Upper lobe of left lung (tissue), 6 donors: ENCODE measurements around the gene FGF14. TPM values are rescaled to one million over a fixed set of nuclear protein-coding genes. Genes with fewer than 3 reads are reported as not detected.

ENCODE experiments used
- ATAC-seq, 2 donors: fragments of 200-7000 bp; cut with Tn5 transposase; one replicate each; pipeline ENCODE4 v1.9.1; 2022; ENCODE audit warnings: mild to moderate bottlenecking in 2 of 2, moderate library complexity in 2 of 2; ENCODE audit not compliant: low FRiP score in 2 of 2
- DNase-seq, 2 donors: peaks; one replicate each; pipeline ENCODE4 v3.0.0-alpha.2; 2019 to 2020
- H3K27ac ChIP-seq, 4 donors: fragments of 200-600 bp; sonication (generic); one replicate each; pipeline ENCODE4 v1.5.1; 2016 to 2019
- H3K27me3 ChIP-seq, 4 donors: fragments of 200-600 bp; sonication (generic); one replicate each; pipeline ENCODE4 v1.5.1; 2017 to 2019
- H3K36me3 ChIP-seq, 4 donors: fragments of 200-600 bp; sonication (generic); one replicate each; pipeline ENCODE4 v1.5.1; 2016 to 2019
- H3K4me1 ChIP-seq, 4 donors: fragments of 200-600 bp; sonication (generic); one replicate each; pipeline ENCODE4 v1.5.1; 2018 to 2019
- H3K4me3 ChIP-seq, 4 donors: fragments of 200-600 bp; sonication (generic); one replicate each; pipeline ENCODE4 v1.5.1; 2017 to 2019; ENCODE audit warnings: mild to moderate bottlenecking in 2 of 4, moderate library complexity in 1 of 4
- H3K9me3 ChIP-seq, 4 donors: fragments of 200-600 bp; sonication (generic); one replicate each; pipeline ENCODE4 v1.5.1; 2018 to 2019
- EP300 ChIP-seq, 4 donors: sonication (generic); formaldehyde crosslinking; IDR thresholded peaks; one replicate each; pipeline ENCODE4 v1.5.1; 2017; ENCODE audit warnings: antibody characterized with exemption in 4 of 4, control low read depth in 2 of 4
- POLR2A ChIP-seq, 4 donors: fragments of 450-650 bp; IDR thresholded peaks; one replicate each; pipeline ENCODE4 v1.5.1; 2016 to 2017; ENCODE audit warnings: antibody characterized with exemption in 4 of 4, mild to moderate bottlenecking in 2 of 4
- POLR2AphosphoS5 ChIP-seq, 2 donors: sonication (generic); formaldehyde crosslinking; IDR thresholded peaks; one replicate each; pipeline ENCODE4 v1.5.1; 2017; ENCODE audit warnings: antibody characterized with exemption in 2 of 2
- WGBS, 2 donors: methylation state at CpG; one replicate each; pipeline ENCODE4 v1.1.5; 2017 to 2018; 5-methylcytosine and 5-hydroxymethylcytosine counted together
- total RNA-seq, 6 donors: library from RNA; depleted of rRNA in 4 of 6; stranded (reverse); fragments of >200 nt in 4 of 6; gene quantifications; one replicate each; pipeline versions ENCODE4 v1.1.0 to v1.2.1, GENCODE V29; 2016 to 2021
- TF ChIP-seq, protein P1 (sequence below), 6 experiments: fragments of 450-650 bp in 4 of 6; fragments of 200-600 bp in 2 of 6; sonication (generic) in 2 of 6; IDR thresholded peaks; one replicate each; pipeline ENCODE4 v1.5.1; 2016 to 2019; ENCODE audit warnings: antibody characterized with exemption in 6 of 6
- donor health status: DM: no; HTN: no; CAD: no; lungs with moderate emphysema.
- donor health status: DM: no; HTN: yes; CAD: no; lungs with severe emphysema.

Gene FGF14
- total RNA-seq, 6 donors from 2014 or later = 0.80 to 8.4 (median 4.1) TPM

DNA sequence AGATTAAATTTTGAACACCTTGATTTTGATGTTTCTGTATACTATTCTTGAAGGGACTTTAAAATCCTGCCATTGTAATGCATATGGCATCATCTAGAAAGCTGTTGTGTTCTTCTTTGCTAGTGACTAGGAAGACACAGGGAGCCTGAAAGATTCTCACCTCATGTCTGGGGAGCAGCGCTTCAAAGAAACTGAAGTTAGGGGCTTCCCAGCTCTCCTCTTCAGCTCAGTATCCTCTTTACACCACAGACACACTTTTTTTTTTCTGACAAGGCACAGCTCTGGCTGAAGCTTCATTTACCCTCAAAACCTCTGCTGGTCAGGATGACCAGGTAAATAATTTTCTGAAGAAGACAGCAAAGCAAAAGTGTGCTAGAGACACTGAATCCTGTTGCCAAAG is 693.7 kb downstream of the FGF14 start:
- no peak for DNase-seq
- WGBS, 2 donors = 83 to 89% methylated on average over 1 of the region's 1 CpG

DNA sequence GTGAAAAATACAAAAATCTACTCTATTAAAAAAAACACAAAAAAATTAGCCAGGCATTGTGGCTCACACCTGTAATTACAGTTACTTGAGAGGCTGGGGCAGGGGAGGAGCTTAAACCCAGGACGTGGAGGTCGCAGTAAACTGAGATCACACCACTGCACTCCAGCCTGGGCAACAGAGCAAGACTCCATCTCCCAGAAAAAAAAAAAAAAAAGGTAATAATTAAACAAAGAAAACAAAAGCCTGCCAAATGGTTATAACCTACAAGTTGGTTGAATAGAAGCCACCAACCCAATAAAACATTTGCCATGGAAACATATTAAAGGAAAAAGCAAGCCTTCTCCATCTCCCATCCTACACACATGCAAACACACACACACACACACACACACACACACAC is 694.2 kb downstream of the FGF14 start:
- H3K4me1 ChIP-seq = peaks cover 0 to 3% (median 0%) of the 10 kb centered on the region in 4 donors
- no peaks in the 10 kb centered on the region for H3K36me3 ChIP-seq
- H3K9me3 ChIP-seq = no peaks in the 10 kb centered on the region
- H3K27ac ChIP-seq = no peak overlapping the region
- WGBS, 2 donors = 80 to 94% methylated on average over 2 of the region's 2 CpGs
- no peak for DNase-seq
- ATAC-seq = no peak
- TF ChIP-seq, protein P1, sequence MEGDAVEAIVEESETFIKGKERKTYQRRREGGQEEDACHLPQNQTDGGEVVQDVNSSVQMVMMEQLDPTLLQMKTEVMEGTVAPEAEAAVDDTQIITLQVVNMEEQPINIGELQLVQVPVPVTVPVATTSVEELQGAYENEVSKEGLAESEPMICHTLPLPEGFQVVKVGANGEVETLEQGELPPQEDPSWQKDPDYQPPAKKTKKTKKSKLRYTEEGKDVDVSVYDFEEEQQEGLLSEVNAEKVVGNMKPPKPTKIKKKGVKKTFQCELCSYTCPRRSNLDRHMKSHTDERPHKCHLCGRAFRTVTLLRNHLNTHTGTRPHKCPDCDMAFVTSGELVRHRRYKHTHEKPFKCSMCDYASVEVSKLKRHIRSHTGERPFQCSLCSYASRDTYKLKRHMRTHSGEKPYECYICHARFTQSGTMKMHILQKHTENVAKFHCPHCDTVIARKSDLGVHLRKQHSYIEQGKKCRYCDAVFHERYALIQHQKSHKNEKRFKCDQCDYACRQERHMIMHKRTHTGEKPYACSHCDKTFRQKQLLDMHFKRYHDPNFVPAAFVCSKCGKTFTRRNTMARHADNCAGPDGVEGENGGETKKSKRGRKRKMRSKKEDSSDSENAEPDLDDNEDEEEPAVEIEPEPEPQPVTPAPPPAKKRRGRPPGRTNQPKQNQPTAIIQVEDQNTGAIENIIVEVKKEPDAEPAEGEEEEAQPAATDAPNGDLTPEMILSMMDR (IDR thresholded peaks at IDR 0.05) = no peak
- no peak for TF ChIP-seq EP300 (IDR thresholded peaks at IDR 0.05)
- no peak for TF ChIP-seq POLR2A (IDR thresholded peaks at IDR 0.05)
- no peak for TF ChIP-seq POLR2AphosphoS5 (IDR thresholded peaks at IDR 0.05)
- no peak overlapping the region for H3K4me3 ChIP-seq
- H3K27me3 ChIP-seq = no peaks in the 10 kb centered on the region

More for the DNA sequence above, 693.7 kb downstream of the FGF14 start:
- H3K36me3 ChIP-seq = no peaks in the 10 kb centered on the region
- H3K4me3 ChIP-seq = no peak overlapping the region
- H3K27me3 ChIP-seq = no peaks in the 10 kb centered on the region
- no peak for ATAC-seq
- H3K27ac ChIP-seq = no peak overlapping the region
- H3K4me1 ChIP-seq = peaks cover 0 to 3% (median 0%) of the 10 kb centered on the region in 4 donors
- no peak for TF ChIP-seq EP300 (IDR thresholded peaks at IDR 0.05)
- TF ChIP-seq POLR2AphosphoS5 (IDR thresholded peaks at IDR 0.05) = no peak
- TF ChIP-seq, protein P1 (IDR thresholded peaks at IDR 0.05) = no peak
- TF ChIP-seq POLR2A (IDR thresholded peaks at IDR 0.05) = no peak
- no peaks in the 10 kb centered on the region for H3K9me3 ChIP-seq

DNA sequence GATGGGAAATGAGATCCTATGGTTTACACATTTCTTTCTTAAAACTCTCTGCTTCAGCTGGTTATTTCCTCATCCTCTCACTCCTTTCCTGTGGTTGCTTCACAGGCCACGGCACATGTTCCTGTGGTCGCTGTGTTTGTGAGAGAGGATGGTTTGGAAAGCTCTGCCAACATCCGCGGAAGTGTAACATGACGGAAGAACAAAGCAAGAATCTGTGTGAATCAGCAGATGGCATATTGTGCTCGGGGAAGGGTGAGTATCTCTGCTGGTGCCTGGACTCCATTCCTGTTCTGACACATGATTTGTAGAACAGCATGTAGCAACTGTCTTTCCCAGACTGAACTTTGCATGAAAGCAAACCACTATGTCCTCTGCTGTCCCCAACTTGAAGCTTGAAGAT is 695.2 kb downstream of the FGF14 start:
- no peaks in the 10 kb centered on the region for H3K36me3 ChIP-seq
- TF ChIP-seq POLR2A (IDR thresholded peaks at IDR 0.05) = no peak
- TF ChIP-seq POLR2AphosphoS5 (IDR thresholded peaks at IDR 0.05) = peak; percentile 59 to 65
- TF ChIP-seq, protein P1 (IDR thresholded peaks at IDR 0.05) = no peak
- peak in 1 of 4 donors; percentile 30 for TF ChIP-seq EP300 (IDR thresholded peaks at IDR 0.05)
- H3K4me1 ChIP-seq = peaks cover 0 to 3% (median 0%) of the 10 kb centered on the region in 4 donors
- DNase-seq = peak in 1 of 2 donors; percentile 43
- H3K27me3 ChIP-seq = no peaks in the 10 kb centered on the region
- peak in 1 of 2 donors; percentile 53 for ATAC-seq
- no peaks in the 10 kb centered on the region for H3K9me3 ChIP-seq
- 15 to 31% methylated on average over 6 of the region's 6 CpGs for WGBS, 2 donors
- H3K27ac ChIP-seq = no peak overlapping the region
- no peak overlapping the region for H3K4me3 ChIP-seq

DNA sequence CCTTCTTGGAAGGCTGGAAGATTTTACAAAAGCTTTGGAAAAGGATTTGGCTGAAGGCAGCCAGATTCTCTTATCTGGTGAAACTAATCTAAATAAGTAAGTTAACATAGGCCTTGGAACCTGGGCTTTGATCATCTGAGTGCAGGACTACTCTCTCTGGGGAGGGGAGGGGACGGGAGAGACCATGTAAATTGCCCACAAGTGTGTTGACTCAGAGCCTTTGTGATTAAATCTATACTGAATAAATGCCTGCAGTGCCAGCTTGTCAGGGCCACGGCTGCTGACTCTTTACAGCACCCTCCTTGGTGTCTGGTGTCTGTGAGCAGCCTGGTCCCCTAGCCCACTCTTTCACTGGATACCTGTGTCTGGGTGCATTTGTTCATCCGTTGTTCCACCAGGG is 698.0 kb downstream of the FGF14 start:
- no peak for TF ChIP-seq EP300 (IDR thresholded peaks at IDR 0.05)
- TF ChIP-seq, protein P1 (IDR thresholded peaks at IDR 0.05) = no peak
- no peak for TF ChIP-seq POLR2AphosphoS5 (IDR thresholded peaks at IDR 0.05)
- TF ChIP-seq POLR2A (IDR thresholded peaks at IDR 0.05) = no peak
- DNase-seq = no peak
- ATAC-seq = no peak
- no peaks in the 10 kb centered on the region for H3K27me3 ChIP-seq
- no peaks in the 10 kb centered on the region for H3K36me3 ChIP-seq
- H3K9me3 ChIP-seq = no peaks in the 10 kb centered on the region
- H3K4me1 ChIP-seq = peaks cover 0 to 3% (median 0%) of the 10 kb centered on the region in 4 donors
- no peak overlapping the region for H3K4me3 ChIP-seq
- 82 to 84% methylated on average over 3 of the region's 3 CpGs for WGBS, 2 donors
- H3K27ac ChIP-seq = no peak overlapping the region

DNA sequence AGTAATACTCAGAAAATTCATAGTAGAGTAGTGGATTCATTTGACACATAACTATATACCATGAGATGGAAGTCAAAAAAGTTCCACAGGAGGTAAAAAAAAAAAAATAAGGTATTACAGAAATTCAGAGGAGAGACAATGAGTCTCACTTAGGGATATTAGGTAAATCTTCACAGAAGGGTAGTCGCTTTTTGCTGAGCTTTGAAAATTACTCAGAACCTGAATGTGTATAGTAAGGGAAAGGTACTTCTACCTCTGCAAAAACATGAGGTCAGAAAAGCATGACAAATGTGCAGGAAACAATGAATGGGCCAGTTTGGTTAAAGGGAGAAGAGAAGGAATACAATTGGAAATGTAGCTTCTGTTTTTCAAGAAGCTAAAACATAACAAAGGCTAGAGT is 698.8 kb downstream of the FGF14 start:
- no peak overlapping the region for H3K4me3 ChIP-seq
- ATAC-seq = no peak
- H3K4me1 ChIP-seq = peaks cover 0 to 3% (median 0%) of the 10 kb centered on the region in 4 donors
- no peaks in the 10 kb centered on the region for H3K9me3 ChIP-seq
- H3K27ac ChIP-seq = no peak overlapping the region
- H3K27me3 ChIP-seq = no peaks in the 10 kb centered on the region
- no peak for DNase-seq
- H3K36me3 ChIP-seq = no peaks in the 10 kb centered on the region
- TF ChIP-seq POLR2A (IDR thresholded peaks at IDR 0.05) = no peak
- WGBS, 2 donors = 93 to 95% methylated on average over 1 of the region's 1 CpG
